ENCODE results near the gene ADGRG2.

- no peak for TF ChIP-seq CTCF (IDR thresholded peaks at IDR 0.05)
- no peak for TF ChIP-seq POLR2A (IDR thresholded peaks at IDR 0.05)
Observed at GRCh38 chrX:19049110-19049509, 73.2 kb downstream of the ADGRG2 start.

Data from gastroesophageal sphincter (tissue), 3 donors.